ENCODE measurements around the gene HLA-DOA.

GRCh38 chr6:32983964-32984621, 25.3 kb downstream of the HLA-DOA start:
- no peak for TF ChIP-seq ESRRG (CRISPR knock-in tag; IDR thresholded peaks at IDR 0.05)
- no peak for TF ChIP-seq CSDC2 (CRISPR knock-in tag; IDR thresholded peaks at IDR 0.05)

Measured in SK-N-SH treated with all-trans-retinoic acid at 6 μM for 48 hours (cell line).